ENCODE data around the gene BBS5. TPM values are rescaled to one million over a fixed set of nuclear protein-coding genes. Genes with fewer than 3 reads are reported as not detected.
A peak's percentile ranks its signal among the peaks of the same experiment; 100 is the strongest.
"Not testable (repeated sequence)": the region's sequence is repeated elsewhere in the genome, so short reads cannot be mapped to it uniquely, and the experiment has no call there.

The BBS5 gene
- total RNA-seq = 3.0 and 5.5 TPM in 2 replicates

GRCh38 chr2:169479257-169480078, at the start of gene BBS5:
BBS5 (plus strand) TSS chr2:169479494; CDS start chr2:169479554, 60 bp downstream.
- peak; percentile 22 for DNase-seq (ENCODE audit: extremely low read depth, low read depth, low spot score)

GRCh38 chr2:169431772-169432171, 47.5 kb upstream of the BBS5 start:
- DNase-seq (ENCODE audit: extremely low read depth, low read depth, low spot score) = not testable (repeated sequence)

DNA sequence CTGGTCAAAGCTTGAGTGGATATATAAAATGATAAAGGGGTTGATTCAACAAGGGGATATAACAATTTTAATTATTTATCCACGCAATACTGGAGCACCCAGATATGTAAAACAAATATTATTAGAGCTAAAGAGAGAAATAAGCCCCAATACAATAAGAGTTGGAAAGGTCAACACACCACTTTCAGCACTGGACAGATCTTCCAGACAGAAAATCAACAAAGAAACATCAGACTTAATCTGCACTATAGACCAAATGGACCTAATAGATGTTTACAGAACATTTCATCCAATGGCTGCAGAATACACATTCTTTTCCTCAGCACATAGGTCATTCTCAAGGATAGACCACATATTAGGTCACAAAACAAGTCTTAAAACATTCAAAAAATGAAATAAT, 45.1 kb upstream of the BBS5 start:
- not testable (repeated sequence) for DNase-seq (ENCODE audit: extremely low read depth, low read depth, low spot score)

GRCh38 chr2:169438466-169439072, 40.7 kb upstream of the BBS5 start:
- DNase-seq (ENCODE audit: extremely low read depth, low read depth, low spot score) = no peak

DNA sequence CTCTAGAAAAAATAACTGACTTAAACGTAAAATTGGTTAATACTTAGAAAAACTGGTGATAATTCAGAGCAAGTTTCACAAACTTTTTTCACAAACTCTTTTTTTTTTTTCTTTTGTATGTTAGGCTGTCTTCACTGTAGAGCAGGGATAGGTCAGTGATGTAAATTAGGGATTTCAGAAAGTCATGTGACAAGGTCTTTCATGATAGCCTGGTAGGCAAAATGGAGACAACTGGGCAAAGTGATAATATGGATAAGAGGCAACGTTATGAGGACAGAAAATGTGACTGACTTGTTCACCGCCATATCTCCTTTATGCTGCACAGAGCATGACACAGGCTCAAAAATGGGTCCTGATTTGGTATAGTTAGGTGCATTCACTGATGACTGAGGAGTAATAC, 39.4 kb upstream of the BBS5 start:
- DNase-seq (ENCODE audit: extremely low read depth, low read depth, low spot score) = no peak

GRCh38 chr2:169446452-169446851, 32.8 kb upstream of the BBS5 start:
- DNase-seq (ENCODE audit: extremely low read depth, low read depth, low spot score) = no peak

DNA sequence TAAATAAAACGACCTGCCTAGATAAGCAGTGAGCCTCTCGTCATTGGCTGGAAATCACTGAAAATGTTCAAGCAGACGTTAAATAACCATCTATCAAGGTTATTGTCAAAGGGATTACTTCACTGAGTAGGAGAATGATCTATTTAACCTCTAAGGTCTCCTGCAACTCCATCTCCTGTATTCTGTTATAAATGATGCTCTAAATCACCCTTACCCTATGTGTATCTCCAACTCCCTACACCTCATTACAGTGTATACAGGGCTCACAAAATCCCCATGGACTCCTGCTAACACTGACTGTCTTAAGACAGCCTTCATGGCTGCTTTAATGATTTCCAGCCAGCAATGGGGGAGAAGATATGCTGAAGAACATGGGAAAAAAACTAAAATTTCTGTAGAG, 31.0 kb upstream of the BBS5 start:
- DNase-seq (ENCODE audit: extremely low read depth, low read depth, low spot score) = no peak

DNA sequence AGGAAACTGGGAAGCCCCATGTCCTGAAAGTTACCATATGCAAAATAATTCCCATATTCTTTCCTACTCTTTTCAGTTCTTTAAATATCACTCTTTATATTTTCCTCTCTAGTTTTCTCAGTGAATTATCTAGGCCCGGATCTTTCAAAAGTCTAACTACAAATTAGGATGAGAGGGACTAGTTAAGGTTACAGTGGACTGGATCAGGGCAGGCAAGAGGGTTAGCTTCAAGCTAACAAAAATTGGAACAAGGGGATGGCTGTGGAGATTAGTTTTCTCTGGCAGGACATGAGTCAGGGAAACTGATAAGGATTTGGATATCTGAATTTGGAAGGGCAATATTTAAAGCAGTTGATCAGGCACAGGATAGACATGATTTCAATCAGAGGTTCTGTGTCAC, 30.4 kb upstream of the BBS5 start:
- DNase-seq (ENCODE audit: extremely low read depth, low read depth, low spot score) = no peak

DNA sequence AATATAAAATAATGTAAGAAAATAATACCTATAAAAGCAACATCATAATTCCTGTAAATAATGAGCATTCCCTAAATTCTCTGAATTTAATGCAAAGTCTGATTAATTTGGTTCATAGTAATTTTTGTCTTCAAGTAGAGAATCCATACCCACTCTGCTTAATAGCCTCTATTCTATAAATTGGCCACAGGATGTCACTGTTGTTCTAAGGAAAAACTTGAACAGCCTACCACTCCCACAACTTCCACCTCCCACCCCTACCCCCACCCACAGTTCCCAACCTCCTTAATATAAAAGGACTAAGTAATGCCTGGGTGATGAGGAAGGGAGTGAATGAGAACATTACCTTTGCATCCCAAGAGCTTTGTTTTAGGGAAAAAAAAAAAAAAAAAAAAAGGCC, 27.2 kb upstream of the BBS5 start:
- peak; percentile 37 for DNase-seq (ENCODE audit: extremely low read depth, low read depth, low spot score)

DNA sequence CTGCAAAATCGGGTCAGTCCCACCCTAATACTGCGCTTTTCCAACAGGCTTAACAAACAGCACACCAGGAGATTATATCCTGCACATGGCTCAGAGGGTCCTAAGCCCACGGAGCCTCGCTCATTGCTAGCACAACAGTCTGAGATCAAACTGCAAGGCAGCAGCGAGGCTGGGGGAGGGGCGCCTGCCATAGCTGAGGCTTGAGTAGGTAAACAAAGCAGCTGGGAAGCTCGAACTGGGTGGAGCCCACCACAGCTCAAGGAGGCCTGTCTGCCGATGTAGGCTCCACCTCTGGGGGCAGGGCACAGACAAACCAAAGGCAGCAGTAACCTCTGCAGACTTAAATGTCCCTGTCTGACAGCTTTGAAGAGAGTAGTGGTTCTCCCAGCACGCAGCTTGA, 26.2 kb upstream of the BBS5 start:
- not testable (repeated sequence) for DNase-seq (ENCODE audit: extremely low read depth, low read depth, low spot score)

DNA sequence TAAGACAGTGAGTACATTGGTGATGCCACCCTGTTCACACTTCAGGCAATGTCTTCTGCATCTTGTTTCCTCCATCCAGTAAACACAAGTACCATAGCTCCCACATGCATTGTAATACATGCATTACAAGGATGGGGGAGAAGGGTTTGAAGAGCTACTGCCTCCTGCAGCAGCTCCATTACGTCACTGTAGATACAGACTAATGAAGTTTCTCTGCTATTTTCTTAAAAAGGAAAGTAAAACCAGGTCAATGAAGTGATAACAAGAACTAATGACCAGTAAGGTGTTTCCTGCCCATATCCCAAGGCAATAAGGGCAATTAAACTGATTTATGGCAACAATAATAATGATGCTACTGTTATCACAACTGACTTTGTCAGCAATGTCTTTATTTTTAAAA, 18.2 kb upstream of the BBS5 start:
- no peak for DNase-seq (ENCODE audit: extremely low read depth, low read depth, low spot score)

- no peak for DNase-seq (ENCODE audit: extremely low read depth, low read depth, low spot score)
Measured at GRCh38 chr2:169462896-169463695, 16.2 kb upstream of the BBS5 start.

GRCh38 chr2:169464466-169464865, 14.8 kb upstream of the BBS5 start:
- no peak for DNase-seq (ENCODE audit: extremely low read depth, low read depth, low spot score)

DNA sequence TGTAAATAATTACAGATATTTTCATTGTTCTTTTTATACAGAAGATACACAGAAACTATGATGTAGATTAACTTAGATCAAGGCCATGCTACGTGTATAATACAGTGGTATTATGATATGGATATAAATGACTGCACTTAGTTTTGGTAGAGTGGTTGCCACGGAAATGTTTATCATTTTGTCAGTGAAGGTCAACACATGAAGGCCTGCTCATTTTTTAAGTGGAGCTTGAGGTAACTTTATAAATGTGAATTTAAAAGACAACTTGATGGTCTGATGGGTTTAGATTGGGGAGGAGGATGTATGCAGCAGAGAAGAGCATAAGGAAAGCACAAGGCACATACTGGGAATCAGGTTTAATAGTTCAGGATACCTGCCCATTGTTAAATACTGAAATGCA, 14.4 kb upstream of the BBS5 start:
- no peak for DNase-seq (ENCODE audit: extremely low read depth, low read depth, low spot score)

- no peak for DNase-seq (ENCODE audit: extremely low read depth, low read depth, low spot score)
Measured at GRCh38 chr2:169468841-169469240, 10.5 kb upstream of the BBS5 start.

DNA sequence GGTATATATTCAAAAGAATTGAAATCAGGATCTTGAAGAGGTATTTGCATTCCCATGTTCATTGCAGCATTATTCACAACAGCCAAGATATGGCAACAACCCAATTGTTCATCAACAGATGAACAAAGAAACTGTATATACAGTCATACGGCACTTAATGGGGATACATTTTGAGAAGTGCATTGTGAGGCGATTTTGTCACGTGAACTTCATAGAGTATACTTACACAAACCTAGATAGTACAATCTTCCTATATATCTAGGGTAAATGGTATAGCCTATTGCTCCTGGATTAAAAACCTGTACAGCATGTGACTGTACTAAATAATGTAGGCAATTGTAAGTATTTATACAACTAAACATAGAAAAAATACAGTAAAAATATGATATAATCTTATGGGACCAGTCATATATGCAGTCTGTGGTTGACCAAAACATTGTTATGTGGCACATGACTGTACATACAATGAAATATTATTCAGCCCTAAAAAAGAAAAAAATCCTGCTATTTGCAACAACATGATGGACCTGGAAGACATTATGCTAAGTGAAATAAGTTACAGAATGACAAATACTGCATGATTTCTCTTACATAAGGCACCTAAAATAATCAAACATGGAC, 9.2 kb upstream of the BBS5 start:
- DNase-seq (ENCODE audit: extremely low read depth, low read depth, low spot score) = no peak

DNA sequence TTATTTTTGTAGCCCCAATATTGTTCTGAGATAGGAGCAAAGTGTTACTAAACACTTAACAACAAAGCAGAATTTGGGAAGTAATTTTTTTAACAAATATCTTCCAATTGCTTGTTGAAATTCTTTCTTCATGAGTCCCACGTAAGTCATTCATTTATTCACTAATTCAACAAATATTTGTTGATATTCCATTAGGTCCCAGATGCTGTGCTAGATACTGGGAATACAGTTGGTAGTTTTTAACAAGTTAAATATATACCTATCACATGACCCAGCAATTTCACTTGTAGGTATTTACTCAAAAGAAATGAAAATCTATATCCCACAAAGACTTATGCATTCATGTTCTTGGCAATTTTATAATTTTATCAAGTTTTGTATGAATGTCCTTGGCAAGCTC, 7.0 kb upstream of the BBS5 start:
- no peak for DNase-seq (ENCODE audit: extremely low read depth, low read depth, low spot score)

GRCh38 chr2:169476459-169476858, 2.8 kb upstream of the BBS5 start:
- no peak for DNase-seq (ENCODE audit: extremely low read depth, low read depth, low spot score)

GRCh38 chr2:169478339-169478738, 955 bp upstream of the BBS5 start:
- peak; percentile 48 for DNase-seq (ENCODE audit: extremely low read depth, low read depth, low spot score)

- DNase-seq (ENCODE audit: extremely low read depth, low read depth, low spot score) = no peak
Measured at GRCh38 chr2:169478745-169479256, 493 bp upstream of the BBS5 start.

DNA sequence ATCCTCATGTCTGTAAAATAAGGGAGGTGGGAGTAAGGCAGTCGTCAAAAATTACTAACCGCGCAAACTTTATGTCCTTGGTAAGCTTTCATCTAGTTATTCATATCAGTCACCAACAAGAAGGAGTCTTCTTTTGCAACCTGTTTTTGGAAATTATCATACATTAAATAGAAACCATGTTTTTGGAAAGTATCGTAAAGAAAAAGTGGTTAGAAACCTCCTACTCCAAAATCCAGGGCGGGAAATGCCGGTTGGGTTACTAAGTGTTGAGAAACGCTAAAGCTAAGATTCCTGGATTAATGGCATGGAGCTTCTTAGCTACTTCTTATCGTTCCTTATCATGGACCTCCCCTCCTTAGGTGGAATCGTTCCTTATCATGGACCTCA, 778 bp downstream of the BBS5 start:
- no peak for DNase-seq (ENCODE audit: extremely low read depth, low read depth, low spot score)

Data from glomerular endothelial cell (primary cell).